ENCODE measurements around the gene KRTAP4-5.
"Not testable (repeated sequence)": the region's sequence is repeated elsewhere in the genome, so short reads cannot be mapped to it uniquely, and the experiment has no call there.

The KRTAP4-5 gene

DNA sequence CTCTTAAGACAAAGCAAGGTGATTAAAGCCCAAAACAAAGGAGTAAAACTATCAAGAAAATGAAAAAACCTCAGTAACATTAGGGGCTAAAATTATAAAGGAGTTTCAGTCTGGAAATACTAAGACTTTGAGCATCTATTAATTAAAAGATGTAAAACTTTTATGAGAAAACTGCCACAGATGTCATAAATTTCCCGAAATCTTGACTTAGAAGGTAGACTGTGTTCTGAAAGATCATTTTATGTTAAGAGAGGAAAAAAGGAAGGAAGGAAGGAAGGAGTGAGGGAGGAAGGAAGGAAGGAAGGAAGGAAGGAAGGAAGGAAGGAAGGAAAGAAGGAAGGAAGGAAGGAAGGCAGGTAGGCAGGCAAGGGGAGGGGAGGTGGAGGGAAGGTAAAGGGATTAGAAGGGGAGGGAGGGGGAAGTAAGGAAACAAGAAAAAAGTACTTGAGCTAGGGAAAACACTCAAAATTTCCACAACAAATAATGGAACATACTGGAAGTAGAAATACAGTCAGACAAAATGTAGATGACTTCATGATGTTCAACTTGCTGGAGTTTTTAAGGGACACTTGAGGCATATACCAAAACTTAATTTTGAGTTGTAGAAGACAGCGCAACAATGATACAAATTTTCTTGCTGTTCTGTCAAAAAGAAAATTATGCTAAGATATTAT lies 2.0 kb downstream of the KRTAP4-5 start:
- DNase-seq (ENCODE audit: low read depth, low spot score), result no peak

DNA sequence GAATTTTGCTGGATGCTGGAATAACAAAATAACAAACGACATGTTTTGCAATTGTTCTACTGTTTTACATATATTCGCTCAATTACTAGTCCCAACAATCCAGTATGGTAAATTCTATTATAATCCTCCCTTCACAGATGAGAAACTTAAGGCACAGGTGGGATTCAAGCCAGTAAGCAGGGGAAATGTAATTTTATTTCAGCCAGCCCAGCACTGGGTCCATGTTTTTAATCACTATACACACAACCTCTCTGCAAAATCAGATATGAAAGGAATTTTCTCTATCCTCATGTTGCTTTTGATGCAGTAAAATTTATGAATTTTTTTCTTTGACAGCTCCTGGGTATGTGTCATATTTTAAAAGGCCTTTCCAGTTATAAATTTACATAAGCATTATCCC lies 4.4 kb downstream of the KRTAP4-5 start:
- no peak for DNase-seq (ENCODE audit: low read depth, low spot score)

DNA sequence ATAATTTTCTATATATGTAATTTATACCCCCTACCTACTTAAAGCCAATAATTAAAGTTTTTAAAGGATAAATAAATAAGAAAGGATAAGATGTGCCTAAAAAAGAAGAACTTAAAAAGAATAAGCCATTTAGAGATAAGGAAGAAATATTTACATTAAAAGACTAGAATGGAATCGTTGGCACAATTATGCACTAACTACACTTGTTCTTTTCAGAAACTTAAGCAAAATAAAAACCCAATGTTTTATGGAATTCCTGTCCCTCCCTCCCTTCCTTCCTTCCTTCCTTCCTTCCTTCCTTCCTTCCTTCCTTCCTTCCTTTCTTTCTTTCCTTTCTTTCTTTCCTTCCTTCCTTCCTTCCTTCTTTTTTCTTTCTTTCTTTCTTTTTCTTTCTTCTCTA lies 4.8 kb downstream of the KRTAP4-5 start:
- DNase-seq (ENCODE audit: low read depth, low spot score), result no peak

GRCh38 chr17:41141361-41141760 lies 8.3 kb downstream of the KRTAP4-5 start:
- no peak for DNase-seq (ENCODE audit: low read depth, low spot score)

GRCh38 chr17:41140360-41141131 lies 9.1 kb downstream of the KRTAP4-5 start, which contains the start of gene KRTAP4-6:
Gene KRTAP4-6 (minus strand): TSS chr17:41140544. CDS start chr17:41140487, 57 bp downstream.
- no peak for DNase-seq (ENCODE audit: low read depth, low spot score)

- not testable (repeated sequence) for DNase-seq (ENCODE audit: low read depth, low spot score)
These were observed 9.8 kb downstream of the KRTAP4-5 start for GRCh38 chr17:41139865-41140264.

- no peak for DNase-seq (ENCODE audit: low read depth, low spot score)
These were observed 15.5 kb downstream of the KRTAP4-5 start for GRCh38 chr17:41133880-41134735.

- DNase-seq (ENCODE audit: low read depth, low spot score), result no peak
These were observed 17.6 kb downstream of the KRTAP4-5 start for GRCh38 chr17:41131979-41132378.

DNA sequence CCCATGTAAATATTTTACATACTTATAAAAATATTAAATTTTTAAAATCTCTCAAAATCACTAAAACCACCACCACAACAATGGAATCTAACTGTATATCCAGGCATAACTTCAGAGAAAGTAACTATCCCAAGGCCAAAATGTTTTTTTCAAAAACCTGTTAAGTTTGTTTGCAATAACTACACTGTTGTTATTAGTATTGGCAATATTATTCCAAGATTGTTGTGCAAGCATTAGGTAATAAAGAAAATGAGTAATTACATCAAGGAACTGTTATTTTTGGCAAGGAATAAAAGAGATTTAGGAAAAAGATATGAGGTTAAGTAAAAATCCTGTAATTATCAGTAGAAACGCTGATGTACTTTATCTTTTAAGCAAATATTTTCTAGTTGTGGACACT lies 22.3 kb downstream of the KRTAP4-5 start:
- DNase-seq (ENCODE audit: low read depth, low spot score), result no peak

DNA sequence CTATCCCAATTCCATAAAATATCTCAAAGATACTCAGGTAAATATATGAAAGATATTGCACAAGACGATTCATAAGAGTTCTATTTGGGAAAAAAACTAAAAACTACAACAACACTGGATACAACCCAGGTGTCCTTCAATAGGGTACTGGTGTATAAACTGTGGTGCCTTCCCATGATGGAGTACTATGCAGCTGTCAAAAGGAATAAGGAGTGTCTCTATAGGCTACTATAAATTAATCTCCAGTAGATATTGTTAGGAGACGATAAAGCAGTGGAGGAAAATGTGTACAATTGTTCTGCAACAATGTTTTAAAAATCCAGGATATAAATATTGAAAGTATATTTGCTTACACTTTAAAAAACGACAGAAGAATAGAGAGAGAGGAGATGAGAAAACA lies 23.2 kb downstream of the KRTAP4-5 start:
- no peak for DNase-seq (ENCODE audit: low read depth, low spot score)

DNA sequence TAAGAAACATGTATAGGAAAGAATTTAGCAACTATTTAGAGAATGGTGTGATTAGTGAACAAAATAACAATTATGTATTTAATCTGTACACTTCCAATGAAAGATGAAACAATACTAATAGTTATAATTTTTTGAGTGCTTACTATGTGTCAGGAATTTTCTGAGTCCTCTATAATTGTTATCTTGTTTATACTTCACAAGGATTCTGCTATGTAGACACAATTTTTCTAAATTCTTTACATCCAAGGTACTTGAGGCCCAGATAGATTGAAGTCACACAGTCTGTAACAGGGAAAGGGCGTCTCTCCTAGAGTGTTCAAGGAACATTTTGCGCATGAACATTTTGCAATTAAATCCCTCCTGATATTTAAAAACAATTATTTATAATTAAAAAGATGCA lies 24.6 kb downstream of the KRTAP4-5 start:
- DNase-seq (ENCODE audit: low read depth, low spot score), result no peak

GRCh38 chr17:41123991-41124371 lies 25.6 kb downstream of the KRTAP4-5 start, which contains the start of gene KRTAP4-12:
Gene KRTAP4-12 (minus strand): TSS chr17:41124182. CDS start chr17:41124122, 60 bp downstream.
- DNase-seq (ENCODE audit: low read depth, low spot score), result not testable (repeated sequence)

GRCh38 chr17:41123292-41123990 lies 26.2 kb downstream of the KRTAP4-5 start:
- DNase-seq (ENCODE audit: low read depth, low spot score), result not testable (repeated sequence)

DNA sequence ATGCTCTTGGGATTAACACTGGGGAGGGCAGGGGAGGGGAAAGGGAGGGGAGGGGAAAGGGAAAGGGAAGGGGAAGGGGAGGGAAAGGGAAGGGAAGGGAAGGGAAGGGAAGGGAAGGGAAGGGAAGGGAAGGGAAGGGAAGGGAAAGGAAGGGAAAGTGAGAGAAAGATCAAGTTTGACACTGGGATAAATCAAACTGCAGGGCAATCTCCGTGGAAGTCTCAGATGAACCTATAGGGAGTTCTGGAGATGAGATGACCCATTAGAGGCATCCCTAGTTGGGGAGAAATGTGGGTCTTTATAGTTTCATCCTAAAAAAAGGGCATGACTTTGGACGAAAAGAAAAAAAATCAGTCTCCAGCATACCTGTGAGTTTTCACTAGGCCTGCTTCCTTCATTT lies 27.9 kb downstream of the KRTAP4-5 start:
- DNase-seq (ENCODE audit: low read depth, low spot score), result no peak

DNA sequence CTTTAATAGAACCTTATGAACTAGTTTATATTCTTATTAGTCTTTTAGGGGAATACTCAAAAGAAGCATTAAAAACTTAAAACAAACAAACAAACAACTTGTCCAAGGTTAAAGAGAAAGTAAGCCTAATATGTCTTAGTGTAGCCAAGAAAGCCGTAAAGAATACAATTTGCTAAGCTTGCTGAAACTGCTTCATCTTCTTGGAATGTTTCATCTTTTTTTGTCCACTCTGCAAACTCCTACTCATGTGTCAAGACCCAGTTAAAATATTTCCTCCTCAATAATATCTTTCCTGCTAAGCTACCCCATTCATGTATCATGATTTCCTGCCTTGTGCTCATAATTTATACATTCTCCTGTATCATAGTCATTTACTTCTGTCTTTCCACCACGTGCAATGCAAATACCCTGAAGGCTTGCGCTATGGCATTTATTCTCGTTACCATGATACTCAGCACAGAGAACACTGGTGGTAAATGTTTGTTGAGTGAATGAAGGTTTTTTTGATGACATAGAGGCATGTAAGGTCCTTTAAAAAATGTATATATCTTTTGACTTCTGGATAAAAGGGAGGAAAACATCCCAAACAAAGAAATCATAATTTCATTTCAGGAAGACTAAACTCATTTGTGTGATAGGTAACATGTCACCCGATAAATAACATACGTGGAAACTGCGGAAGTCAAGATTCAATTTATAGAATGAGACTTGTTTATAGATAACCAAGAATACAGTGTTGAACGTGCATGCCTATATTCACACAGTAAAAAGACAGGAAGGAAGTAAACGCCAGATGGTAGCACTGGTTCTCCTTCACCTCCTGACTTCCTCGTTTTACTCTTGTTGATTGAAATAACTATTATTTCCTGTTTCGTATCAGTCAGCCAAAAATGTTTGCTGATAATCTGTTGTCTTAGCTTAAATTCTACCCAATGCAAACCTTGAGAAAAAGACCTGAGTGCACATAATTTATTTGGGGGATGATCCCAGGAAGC lies 29.6 kb downstream of the KRTAP4-5 start:
- not testable (repeated sequence) for DNase-seq (ENCODE audit: low read depth, low spot score)

- DNase-seq (ENCODE audit: low read depth, low spot score), result no peak
These were observed 30.9 kb downstream of the KRTAP4-5 start for GRCh38 chr17:41118721-41119120.

- DNase-seq (ENCODE audit: low read depth, low spot score), result not testable (repeated sequence)
These were observed 31.7 kb downstream of the KRTAP4-5 start, which contains the start of gene KRTAP4-11 for GRCh38 chr17:41117846-41118386. Gene KRTAP4-11 (minus strand): TSS chr17:41118373. CDS start chr17:41118315, 58 bp downstream.

DNA sequence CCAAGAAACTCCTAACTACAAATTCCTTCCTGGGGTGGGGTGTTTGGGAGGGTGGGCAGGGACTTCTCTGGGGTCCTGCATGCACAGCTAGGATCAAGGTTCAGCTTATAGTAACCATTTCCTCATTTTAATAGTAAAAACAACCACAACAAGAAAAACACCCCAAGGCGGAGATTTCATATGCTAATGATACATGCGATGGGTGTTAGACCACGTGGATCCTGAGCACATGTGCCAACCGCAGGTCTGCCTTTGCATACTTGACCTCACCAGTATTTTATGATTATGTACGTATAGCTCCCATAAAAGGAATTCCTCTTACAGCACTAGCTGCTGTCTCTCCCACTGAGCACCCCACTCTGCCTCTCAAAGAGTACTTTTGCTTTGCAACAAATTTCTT lies 33.3 kb downstream of the KRTAP4-5 start:
- DNase-seq (ENCODE audit: low read depth, low spot score), result no peak

GRCh38 chr17:41111151-41111885 lies 38.3 kb downstream of the KRTAP4-5 start:
- DNase-seq (ENCODE audit: low read depth, low spot score), result no peak
